GM23338 (cell line): ENCODE data around the gene TBX2. TPM values are rescaled to one million over a fixed set of nuclear protein-coding genes. Genes with fewer than 3 reads are reported as not detected.

ENCODE experiments used
- ATAC-seq: fragments of 200-7000 bp; cut with Tn5 transposase; 3 replicates; pipeline ENCODE4 v1.9.1; 2020
- DNase-seq: peaks from one replicate; pipeline ENCODE4 v3.0.0-alpha.2; 2015; ENCODE audit warnings: low spot score
- H2AFZ ChIP-seq: fragments of 200-600 bp; sonication (generic); 2 replicates; pipeline ENCODE4 v1.8.0; 2016; ENCODE audit warnings: antibody characterized with exemption, mild to moderate bottlenecking, moderate library complexity
- H3F3A ChIP-seq: fragments of 200-600 bp; sonication (generic); replicated peaks from 2 replicates; pipeline ENCODE4 v1.8.0; 2017; ENCODE audit warnings: antibody characterized with exemption, mixed run types, low read depth
- H3K27ac ChIP-seq: fragments of 200-600 bp; sonication (generic); 2 replicates; pipeline ENCODE4 v1.6.1; 2016; ENCODE audit warnings: low read depth
- H3K27me3 ChIP-seq: fragments of 200-600 bp; sonication (generic); 2 replicates; pipeline ENCODE4 v1.8.0; 2016; ENCODE audit warnings: mild to moderate bottlenecking, mixed run types, moderate library complexity; ENCODE audit not compliant: insufficient read depth
- H3K36me3 ChIP-seq: fragments of 200-600 bp; sonication (generic); 2 replicates; pipeline ENCODE4 v1.8.0; 2016; ENCODE audit warnings: mild to moderate bottlenecking; ENCODE audit not compliant: insufficient read depth
- H3K4me1 ChIP-seq: fragments of 200-600 bp; sonication (generic); 2 replicates; pipeline ENCODE4 v1.8.0; 2016; ENCODE audit warnings: mild to moderate bottlenecking, moderate library complexity; ENCODE audit not compliant: insufficient read depth
- H3K4me2 ChIP-seq: fragments of 200-600 bp; sonication (generic); 2 replicates; pipeline ENCODE4 v1.7.1; 2017; ENCODE audit warnings: mixed run types
- H3K4me3 ChIP-seq: fragments of 200-600 bp; sonication (generic); 2 replicates; pipeline ENCODE4 v1.6.1; 2016; ENCODE audit warnings: mixed run types
- H3K79me2 ChIP-seq: fragments of 200-600 bp; sonication (generic); replicated peaks from 2 replicates; pipeline ENCODE4 v1.8.0; 2017; ENCODE audit warnings: mild to moderate bottlenecking; ENCODE audit not compliant: insufficient read depth
- H3K9me2 ChIP-seq: fragments of 200-600 bp; sonication (generic); 2 replicates; pipeline ENCODE4 v1.8.0; 2017; ENCODE audit not compliant: insufficient read depth
- H4K20me1 ChIP-seq: fragments of 200-600 bp; sonication (generic); replicated peaks from 2 replicates; pipeline ENCODE4 v1.8.0; 2017; ENCODE audit warnings: mild to moderate bottlenecking; ENCODE audit not compliant: insufficient read depth
- H3K27ac Mint-ChIP-seq: 2 replicates; pipeline ENCODE4 v1.8.0; 2020; ENCODE audit warnings: inconsistent platforms, mild to moderate bottlenecking, moderate library complexity, mixed read lengths
- H3K27me3 Mint-ChIP-seq: 3 replicates; pipeline ENCODE4 v1.8.0; 2022; ENCODE audit warnings: low read depth, mild to moderate bottlenecking, moderate library complexity, mixed read lengths, inconsistent platforms; ENCODE audit not compliant: insufficient read depth, poor library complexity
- H3K36me3 Mint-ChIP-seq: 3 replicates; pipeline ENCODE4 v1.8.0; 2021; ENCODE audit warnings: low read depth, mild to moderate bottlenecking, inconsistent platforms, moderate library complexity, mixed read lengths
- H3K4me1 Mint-ChIP-seq: 3 replicates; pipeline ENCODE4 v1.8.0; 2020; ENCODE audit warnings: mild to moderate bottlenecking, inconsistent platforms, mixed read lengths
- H3K4me3 Mint-ChIP-seq: 3 replicates; pipeline ENCODE4 v1.8.0; 2021; ENCODE audit warnings: moderate library complexity, mild to moderate bottlenecking, inconsistent platforms, mixed read lengths
- H3K9me3 Mint-ChIP-seq: 3 replicates; pipeline ENCODE4 v1.8.0; 2020; ENCODE audit warnings: moderate library complexity, mild to moderate bottlenecking, inconsistent platforms, mixed read lengths
- ETS1 ChIP-seq: IDR thresholded peaks from 2 replicates; pipeline ENCODE4 v1.6.1; 2016; ENCODE audit warnings: antibody characterized with exemption
- EZH2 ChIP-seq: fragments of 200-600 bp; sonication (generic); IDR thresholded peaks from one replicate; pipeline ENCODE4 v1.8.0; 2017; ENCODE audit warnings: antibody characterized with exemption, mild to moderate bottlenecking, low read depth; ENCODE audit not compliant: unreplicated experiment
- EZH2phosphoT487 ChIP-seq: fragments of 200-600 bp; sonication (generic); IDR thresholded peaks from one replicate; pipeline ENCODE4 v1.8.1; 2018; ENCODE audit warnings: antibody characterized with exemption; ENCODE audit not compliant: unreplicated experiment
- ZNF331 ChIP-seq: fragments of 250-450 bp; sonication (Bioruptor Pico); IDR thresholded peaks from 2 replicates; pipeline ENCODE4 v1.5.0; 2020; ENCODE audit warnings: low read depth, mild to moderate bottlenecking, moderate library complexity
- polyA plus RNA-seq: library from polyadenylated mRNA; unstranded; fragments of >200 nt; fragmentation: Nextera tagmentation; extraction: Ambion mirVana; gene quantifications from 2 replicates; pipeline ENCODE4 v1.2.1, GENCODE V29; 2016
- total RNA-seq: library from RNA; depleted of rRNA; stranded (reverse); fragments of >200 nt; shearing (Covaris generic); gene quantifications from 2 replicates; pipeline ENCODE4 v1.2.3, GENCODE V29; 2014

TBX2 gene
- total and polyA plus RNA-seq, 2 experiments from 2014 or later: not detected

GRCh38 chr17:61395409-61395982 lies 4.1 kb upstream of the TBX2 start (continued):
- no peak for TF ChIP-seq ETS1

DNA sequence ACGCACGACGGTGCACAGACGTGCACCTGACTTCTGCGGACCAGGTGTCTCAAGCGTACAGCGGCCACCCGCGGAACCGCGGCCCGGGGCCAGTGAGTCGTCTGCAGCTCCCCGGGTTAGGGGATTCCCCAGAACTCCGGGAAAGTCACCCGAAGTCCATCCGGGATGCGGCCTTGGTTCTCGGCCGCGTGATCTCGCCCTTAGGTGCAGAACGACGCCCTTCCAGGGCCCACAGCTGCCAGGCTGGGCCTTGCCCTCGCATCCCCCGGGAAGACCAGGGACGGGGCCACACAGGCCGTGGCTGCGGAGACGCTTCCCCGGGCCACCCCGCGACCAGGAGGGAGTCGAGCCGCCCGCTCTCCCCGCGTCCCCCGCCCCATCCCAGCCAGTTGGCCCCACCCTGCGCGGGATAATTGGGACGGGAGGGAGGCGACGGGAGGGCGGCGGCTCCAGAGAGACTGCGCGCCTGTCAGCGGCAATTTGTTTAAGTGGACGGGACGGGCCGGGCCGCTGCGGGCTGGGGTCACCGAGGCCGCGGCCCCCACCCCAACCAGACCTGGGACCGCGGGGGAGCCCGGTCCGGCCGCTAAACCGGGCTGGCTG lies 3.6 kb upstream of the TBX2 start:
- no peaks in the 10 kb centered on the region for H3K9me2 ChIP-seq
- H3K4me2 ChIP-seq: peak overlapping the region; percentile 76
- peaks cover 15% of the 10 kb centered on the region for H3K4me1 Mint-ChIP-seq
- H3K79me2 ChIP-seq: no peaks in the 10 kb centered on the region
- no peaks in the 10 kb centered on the region; the same call in 1 of the 2 replicates for H3K4me1 ChIP-seq
- no peak overlapping the region for H3K27ac Mint-ChIP-seq
- H3K4me3 ChIP-seq: peak overlapping the region; percentile 47
- peaks cover 73% of the 10 kb centered on the region for H3K27me3 Mint-ChIP-seq
- H3K27me3 ChIP-seq: peaks cover 92% of the 10 kb centered on the region
- H3K27ac ChIP-seq: no peak overlapping the region
- ATAC-seq: peak; percentile 2
- H3K36me3 Mint-ChIP-seq: no peaks in the 10 kb centered on the region; the same call in 2 of the 3 replicates
- TF ChIP-seq EZH2phosphoT487 (no peak), EZH2 (peak; percentile 94)
- no peaks in the 10 kb centered on the region for H3F3A ChIP-seq
- peaks cover 12% of the 10 kb centered on the region for H4K20me1 ChIP-seq
- no peaks in the 10 kb centered on the region for H3K36me3 ChIP-seq
- DNase-seq: peak; percentile 39
- peaks cover 8% of the 10 kb centered on the region; the same call in 2 of the 3 replicates for H3K9me3 Mint-ChIP-seq
- H3K4me3 Mint-ChIP-seq: peak overlapping the region; percentile 52; the same call in 2 of the 3 replicates
- no peak overlapping the region for H2AFZ ChIP-seq

DNA sequence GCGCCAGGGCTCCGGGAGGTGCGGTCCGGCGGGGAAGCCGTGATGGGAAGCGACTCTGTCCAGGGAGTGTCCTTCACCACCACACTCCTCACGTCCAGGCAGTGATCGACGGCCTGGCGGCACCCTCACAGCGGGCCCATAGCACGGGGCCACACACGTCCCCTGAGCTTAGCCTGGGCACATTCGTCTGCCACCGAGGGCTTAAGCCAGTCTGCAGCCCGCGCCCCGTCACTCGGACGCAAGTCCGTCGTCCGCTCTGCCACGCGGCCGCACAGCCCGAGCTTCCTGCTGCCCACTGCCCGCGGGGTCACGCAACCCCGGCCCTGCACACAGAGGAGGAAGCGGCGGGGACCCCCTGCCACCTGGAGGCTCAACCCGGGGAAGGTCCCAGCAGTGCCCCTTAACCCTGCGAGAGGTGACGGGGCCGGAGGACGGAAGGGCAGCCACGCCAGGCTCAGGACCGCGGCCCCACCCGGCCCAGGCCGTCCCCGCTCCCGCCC lies 3.0 kb upstream of the TBX2 start:
- Mint-ChIP-seq H3K4me1 (peaks cover 19% of the 10 kb centered on the region), H3K27ac (no peak overlapping the region), H3K9me3 (peaks cover 8% of the 10 kb centered on the region; the same call in 2 of the 3 replicates), H3K36me3 (no peaks in the 10 kb centered on the region; the same call in 2 of the 3 replicates), H3K4me3 (no peak overlapping the region), H3K27me3 (peaks cover 78% of the 10 kb centered on the region)
- H3K27ac ChIP-seq: no peak overlapping the region
- peaks cover 97% of the 10 kb centered on the region for H3K27me3 ChIP-seq
- H3K4me1 ChIP-seq: peaks cover 1% of the 10 kb centered on the region; the same call in 1 of the 2 replicates
- peak; percentile 83 for TF ChIP-seq EZH2
- no peak for TF ChIP-seq ZNF331 (CRISPR knock-in tag)
- ATAC-seq (peak; percentile 1), DNase-seq (no peak)
- H2AFZ ChIP-seq: no peak overlapping the region
- peaks cover 17% of the 10 kb centered on the region for H4K20me1 ChIP-seq
- H3F3A ChIP-seq: no peaks in the 10 kb centered on the region
- peak overlapping the region; percentile 76; the same call in 1 of the 2 replicates for H3K4me2 ChIP-seq
- H3K79me2 ChIP-seq: no peaks in the 10 kb centered on the region
- no peaks in the 10 kb centered on the region for H3K9me2 ChIP-seq
- no peaks in the 10 kb centered on the region for H3K36me3 ChIP-seq
- peak overlapping the region; percentile 47 for H3K4me3 ChIP-seq
